ENCODE results near the gene AK6. TPM values are rescaled to one million over a fixed set of nuclear protein-coding genes. Genes with fewer than 3 reads are reported as not detected.

AK6 gene
- total RNA-seq = 41.1 and 44.1 TPM in 2 replicates
- long read RNA-seq, transcript AK6-202 (5 exons, 1,648 nt) = major isoform, 30 of 42 reads
- long read RNA-seq, partial matches to known transcripts = 2 of 42 reads
- long read RNA-seq, other reads (novel, unspliced or antisense) = 6 of 42 reads

- TF ChIP-seq, protein P1, sequence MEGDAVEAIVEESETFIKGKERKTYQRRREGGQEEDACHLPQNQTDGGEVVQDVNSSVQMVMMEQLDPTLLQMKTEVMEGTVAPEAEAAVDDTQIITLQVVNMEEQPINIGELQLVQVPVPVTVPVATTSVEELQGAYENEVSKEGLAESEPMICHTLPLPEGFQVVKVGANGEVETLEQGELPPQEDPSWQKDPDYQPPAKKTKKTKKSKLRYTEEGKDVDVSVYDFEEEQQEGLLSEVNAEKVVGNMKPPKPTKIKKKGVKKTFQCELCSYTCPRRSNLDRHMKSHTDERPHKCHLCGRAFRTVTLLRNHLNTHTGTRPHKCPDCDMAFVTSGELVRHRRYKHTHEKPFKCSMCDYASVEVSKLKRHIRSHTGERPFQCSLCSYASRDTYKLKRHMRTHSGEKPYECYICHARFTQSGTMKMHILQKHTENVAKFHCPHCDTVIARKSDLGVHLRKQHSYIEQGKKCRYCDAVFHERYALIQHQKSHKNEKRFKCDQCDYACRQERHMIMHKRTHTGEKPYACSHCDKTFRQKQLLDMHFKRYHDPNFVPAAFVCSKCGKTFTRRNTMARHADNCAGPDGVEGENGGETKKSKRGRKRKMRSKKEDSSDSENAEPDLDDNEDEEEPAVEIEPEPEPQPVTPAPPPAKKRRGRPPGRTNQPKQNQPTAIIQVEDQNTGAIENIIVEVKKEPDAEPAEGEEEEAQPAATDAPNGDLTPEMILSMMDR (conservative IDR thresholded peaks at IDR 0.05) = no peak
- peak within 1 kb of the TSS; percentile 99 for H3K4me3 Mint-ChIP-seq
- H3K4me1 Mint-ChIP-seq = peaks cover 36% of the 10 kb centered on the region
- peak within 1 kb of the TSS; percentile 100 for H3K27ac Mint-ChIP-seq (ENCODE audit: unreplicated experiment)
- H3K36me3 Mint-ChIP-seq (ENCODE audit: low read depth) = peaks cover 4% of the 10 kb centered on the region
- no peaks in the 10 kb centered on the region for H3K9me3 Mint-ChIP-seq
- DNase-seq (ENCODE audit: low read depth, low spot score) = peak; percentile 82
- no peaks in the 10 kb centered on the region for H3K27me3 Mint-ChIP-seq (ENCODE audit: low read depth)
These were observed at the start of gene AK6, which contains the start of the genes RAD17 and TAF9 for GRCh38 chr5:69369340-69370121. Gene AK6 (minus strand): TSS chr5:69369520. CDS start chr5:69369490, 30 bp downstream. Gene RAD17 (plus strand): TSS chr5:69369818. CDS start chr5:69372209, 2,391 bp downstream. Gene TAF9 (minus strand): TSS chr5:69369520. CDS start chr5:69365737, 3,783 bp downstream.

- Mint-ChIP-seq H3K4me3 (no peak overlapping the region), H3K4me1 (peaks cover 8% of the 10 kb centered on the region), H3K36me3 (ENCODE audit: low read depth) (peaks cover 22% of the 10 kb centered on the region), H3K27me3 (ENCODE audit: low read depth) (peaks cover 31% of the 10 kb centered on the region), H3K9me3 (peaks cover 3% of the 10 kb centered on the region), H3K27ac (ENCODE audit: unreplicated experiment) (no peak overlapping the region)
- TF ChIP-seq, protein P1 (conservative IDR thresholded peaks at IDR 0.05) = no peak
- DNase-seq (ENCODE audit: low read depth, low spot score) = no peak
These were observed 49.2 kb upstream of the AK6 start for GRCh38 chr5:69418554-69418953.

DNA sequence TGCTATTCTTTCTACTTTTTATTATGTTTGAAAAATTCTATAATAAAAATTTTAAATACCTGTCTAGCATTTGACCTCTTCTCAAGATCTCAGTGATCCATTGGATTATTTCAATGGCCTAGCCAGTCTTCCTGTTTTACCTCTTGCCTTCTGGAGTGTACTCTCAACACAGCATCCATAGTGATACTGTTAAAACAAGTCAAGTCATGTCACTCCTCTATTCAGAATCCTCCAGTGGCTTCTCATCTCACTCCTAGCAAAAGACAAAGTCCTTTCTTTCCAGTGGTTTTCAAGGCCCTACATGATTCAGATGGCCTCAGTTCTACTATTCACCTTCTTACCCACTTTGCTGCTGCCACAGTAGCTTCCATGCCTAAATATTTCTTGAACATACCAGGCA is 47.4 kb upstream of the AK6 start:
- H3K36me3 Mint-ChIP-seq (ENCODE audit: low read depth) = peaks cover 24% of the 10 kb centered on the region
- DNase-seq (ENCODE audit: low read depth, low spot score) = no peak
- no peaks in the 10 kb centered on the region for H3K9me3 Mint-ChIP-seq
- H3K27ac Mint-ChIP-seq (ENCODE audit: unreplicated experiment) = no peak overlapping the region
- peak overlapping the region; percentile 8 for H3K4me3 Mint-ChIP-seq
- TF ChIP-seq, protein P1 (conservative IDR thresholded peaks at IDR 0.05) = no peak
- H3K4me1 Mint-ChIP-seq = peaks cover 8% of the 10 kb centered on the region
- H3K27me3 Mint-ChIP-seq (ENCODE audit: low read depth) = peaks cover 31% of the 10 kb centered on the region

DNA sequence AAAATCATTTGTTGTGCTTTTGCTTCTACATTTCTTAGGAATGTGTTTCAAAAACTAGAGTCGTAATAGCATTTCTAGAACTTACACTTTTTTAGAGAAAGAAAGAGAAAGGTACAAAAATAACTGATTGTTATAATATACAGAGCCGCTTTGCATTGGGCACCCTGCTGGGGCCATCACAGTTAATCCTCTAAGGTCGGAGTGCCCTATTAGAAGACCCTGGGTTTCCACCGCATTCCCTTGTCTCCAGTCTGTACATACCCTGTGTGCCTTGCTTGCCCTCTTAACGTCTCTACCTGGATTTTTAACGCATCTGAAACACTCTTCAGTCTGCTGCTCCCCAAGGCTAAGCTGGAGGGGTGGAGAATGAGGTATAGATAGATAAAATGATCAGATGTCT is 46.9 kb upstream of the AK6 start:
- no peak for DNase-seq (ENCODE audit: low read depth, low spot score)
- Mint-ChIP-seq H3K9me3 (no peaks in the 10 kb centered on the region), H3K27me3 (ENCODE audit: low read depth) (peaks cover 31% of the 10 kb centered on the region), H3K4me3 (peak overlapping the region; percentile 33), H3K4me1 (peaks cover 8% of the 10 kb centered on the region), H3K36me3 (ENCODE audit: low read depth) (peaks cover 28% of the 10 kb centered on the region), H3K27ac (ENCODE audit: unreplicated experiment) (no peak overlapping the region)
- TF ChIP-seq, protein P1 (conservative IDR thresholded peaks at IDR 0.05) = no peak

DNA sequence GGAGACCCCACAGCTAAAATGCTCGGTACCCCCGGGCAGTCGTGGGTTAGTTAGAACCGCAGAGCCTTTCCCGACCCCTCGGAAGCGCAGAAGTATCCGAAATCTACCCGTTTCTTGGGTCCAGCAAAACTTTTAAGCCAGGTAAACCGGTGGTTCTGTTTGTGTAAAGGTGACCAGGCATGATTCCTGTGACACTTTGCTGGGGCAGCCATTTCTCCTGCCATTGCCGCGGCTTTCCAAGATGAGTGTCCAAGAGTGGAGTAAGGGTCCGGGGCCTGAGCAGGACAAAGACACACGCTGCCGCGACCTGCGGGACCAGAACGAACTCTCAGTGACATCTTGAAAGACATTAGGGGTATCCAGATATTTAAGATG is 46.3 kb upstream of the AK6 start:
- no peak overlapping the region for H3K27ac Mint-ChIP-seq (ENCODE audit: unreplicated experiment)
- DNase-seq (ENCODE audit: low read depth, low spot score) = no peak

More for the DNA sequence above, 46.3 kb upstream of the AK6 start:
- Mint-ChIP-seq H3K4me3 (peak overlapping the region; percentile 71), H3K4me1 (peaks cover 8% of the 10 kb centered on the region), H3K27me3 (ENCODE audit: low read depth) (peaks cover 31% of the 10 kb centered on the region), H3K9me3 (no peaks in the 10 kb centered on the region), H3K36me3 (ENCODE audit: low read depth) (peaks cover 28% of the 10 kb centered on the region)
- TF ChIP-seq, protein P1 (conservative IDR thresholded peaks at IDR 0.05) = no peak

All from neural crest cell (in vitro differentiated cells).